Measurements from ENCODE around the gene RHBDL3.
"Not testable (repeated sequence)": the region's sequence is repeated elsewhere in the genome, so short reads cannot be mapped to it uniquely, and the experiment has no call there.

Gene RHBDL3

GRCh38 chr17:32265192-32265923 lies at the start of gene RHBDL3:
Gene RHBDL3, plus strand, starts transcription at chr17:32265832. Its CDS starts 358 bp downstream, at chr17:32266190.
- no peak for DNase-seq (ENCODE audit: low spot score)

- DNase-seq (ENCODE audit: low spot score), result no peak
Observed at GRCh38 chr17:32222621-32223020, 43.0 kb upstream of the RHBDL3 start.

GRCh38 chr17:32223703-32224102 lies 41.9 kb upstream of the RHBDL3 start:
- DNase-seq (ENCODE audit: low spot score), result no peak

- no peak for DNase-seq (ENCODE audit: low spot score)
Observed at GRCh38 chr17:32226886-32227285, 38.7 kb upstream of the RHBDL3 start.

- no peak for DNase-seq (ENCODE audit: low spot score)
Observed at GRCh38 chr17:32227910-32228309, 37.7 kb upstream of the RHBDL3 start.

GRCh38 chr17:32235588-32235987 lies 30.0 kb upstream of the RHBDL3 start:
- no peak for DNase-seq (ENCODE audit: low spot score)

GRCh38 chr17:32239456-32239855 lies 26.2 kb upstream of the RHBDL3 start:
- DNase-seq (ENCODE audit: low spot score), result no peak

- no peak for DNase-seq (ENCODE audit: low spot score)
Observed at GRCh38 chr17:32240750-32241149, 24.9 kb upstream of the RHBDL3 start.

GRCh38 chr17:32241640-32242039 lies 24.0 kb upstream of the RHBDL3 start:
- DNase-seq (ENCODE audit: low spot score), result no peak

GRCh38 chr17:32249475-32249874 lies 16.2 kb upstream of the RHBDL3 start:
- no peak for DNase-seq (ENCODE audit: low spot score)

- peak; percentile 80 for DNase-seq (ENCODE audit: low spot score)
Observed at GRCh38 chr17:32253117-32253611, 12.5 kb upstream of the RHBDL3 start.

- DNase-seq (ENCODE audit: low spot score), result no peak
Observed at GRCh38 chr17:32256012-32256700, 9.5 kb upstream of the RHBDL3 start.

GRCh38 chr17:32256701-32257019 lies 9.0 kb upstream of the RHBDL3 start:
- no peak for DNase-seq (ENCODE audit: low spot score)

GRCh38 chr17:32258383-32259140 lies 7.1 kb upstream of the RHBDL3 start:
- DNase-seq (ENCODE audit: low spot score), result no peak

GRCh38 chr17:32259586-32259985 lies 6.0 kb upstream of the RHBDL3 start:
- DNase-seq (ENCODE audit: low spot score), result peak; percentile 68

GRCh38 chr17:32261417-32261736 lies 4.3 kb upstream of the RHBDL3 start:
- DNase-seq (ENCODE audit: low spot score), result no peak

GRCh38 chr17:32261936-32262510 lies 3.6 kb upstream of the RHBDL3 start:
- no peak for DNase-seq (ENCODE audit: low spot score)

GRCh38 chr17:32263515-32263914 lies 2.1 kb upstream of the RHBDL3 start:
- not testable (repeated sequence) for DNase-seq (ENCODE audit: low spot score)

GRCh38 chr17:32264140-32264799 lies 1.4 kb upstream of the RHBDL3 start:
- DNase-seq (ENCODE audit: low spot score), result no peak

- no peak for DNase-seq (ENCODE audit: low spot score)
Observed at GRCh38 chr17:32264823-32265191, 825 bp upstream of the RHBDL3 start.

GRCh38 chr17:32266051-32266388 lies 388 bp downstream of the RHBDL3 start:
- DNase-seq (ENCODE audit: low spot score), result no peak

All from hepatic stellate cell (primary cell).